Limb (tissue), 2 donors: ENCODE measurements around the gene MAZ.
"Not testable (repeated sequence)": the region's sequence is repeated elsewhere in the genome, so short reads cannot be mapped to it uniquely, and the experiment has no call there.

Experiments
- DNase-seq, 2 donors: peaks; one replicate each; pipeline ENCODE4 v3.0.0-alpha.2; 2016; ENCODE audit errors: extremely low spot score in 2 of 2

The MAZ gene

DNA sequence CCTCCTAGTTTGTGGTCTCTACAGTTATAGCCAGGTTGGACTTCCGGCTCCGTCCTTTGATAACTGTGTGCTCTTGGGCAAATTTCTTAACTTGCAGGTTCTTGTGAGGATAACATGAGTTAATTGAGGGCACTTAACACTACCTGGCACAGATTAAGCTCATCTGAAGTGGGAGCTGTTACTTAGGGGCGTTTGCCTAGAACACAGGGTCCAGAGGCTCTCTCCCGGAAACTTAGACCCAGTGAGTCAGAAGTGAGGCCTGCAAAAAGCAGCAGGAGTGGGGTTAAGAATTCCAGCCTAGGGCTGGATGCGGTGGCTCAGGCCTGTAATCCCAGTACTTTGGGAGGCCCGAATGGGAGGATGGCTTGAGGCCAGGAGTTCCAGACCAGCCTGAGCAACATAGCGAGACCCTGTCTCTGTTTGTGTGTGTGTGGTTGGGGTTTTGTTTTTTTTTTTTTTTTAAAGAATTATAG is 15.3 kb downstream of the MAZ start:
- DNase-seq: no peak

DNA sequence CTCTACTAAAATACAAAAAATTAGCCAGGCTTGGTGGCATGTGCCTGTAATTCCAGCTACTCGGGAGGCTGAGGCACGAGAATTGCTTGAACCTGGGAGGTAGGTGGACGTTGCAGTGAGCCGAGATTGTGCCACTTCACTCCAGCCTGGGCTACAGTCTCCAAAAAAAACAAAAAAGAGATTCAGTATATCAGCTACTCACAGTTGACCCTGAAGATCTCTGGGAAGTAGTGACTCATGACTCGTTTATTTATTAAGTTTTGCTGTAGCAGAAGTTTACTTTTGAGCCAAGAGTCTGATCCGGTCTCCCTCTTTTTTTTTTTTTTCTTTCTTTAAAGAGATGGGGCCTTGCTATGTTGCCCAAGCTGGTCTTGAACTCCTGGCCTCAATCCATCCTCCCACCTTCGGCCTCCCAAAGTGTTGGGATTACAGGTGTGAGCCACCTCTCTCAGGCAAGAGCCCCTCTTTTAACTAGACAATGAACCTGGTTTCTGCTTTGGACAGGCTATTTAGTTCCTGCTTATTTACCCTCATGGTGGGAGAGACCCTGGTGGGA is 18.3 kb downstream of the MAZ start:
- no peak for DNase-seq

GRCh38 chr16:29825145-29826044 is 19.1 kb downstream of the MAZ start:
- peak in 1 of 2 donors; percentile 47 for DNase-seq

GRCh38 chr16:29826342-29826695 is 20.0 kb downstream of the MAZ start:
- DNase-seq: no peak

- DNase-seq: no peak
Observed at GRCh38 chr16:29830774-29831173, 24.4 kb downstream of the MAZ start.

- DNase-seq: no peak
Observed at GRCh38 chr16:29831490-29831889, 25.2 kb downstream of the MAZ start.

DNA sequence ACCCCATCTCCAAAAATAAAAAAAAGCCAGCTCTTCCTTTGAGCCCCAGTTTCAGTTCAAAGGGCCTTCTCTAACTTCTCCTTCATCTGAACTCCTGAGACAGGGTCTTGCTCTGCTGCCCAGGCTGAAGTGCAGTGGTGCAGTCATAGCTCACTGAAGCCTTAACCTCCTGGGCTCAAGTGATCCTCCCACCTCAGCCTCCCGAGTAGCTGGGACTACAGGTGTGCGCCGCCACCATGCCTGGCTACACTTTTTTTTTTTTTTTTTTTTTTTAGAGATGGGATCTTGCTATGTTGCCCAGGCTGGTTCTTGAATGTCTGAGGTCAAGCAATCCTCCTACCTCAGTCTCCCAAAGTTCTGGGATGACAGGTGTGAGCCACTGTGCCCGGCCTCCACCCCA is 26.9 kb downstream of the MAZ start:
- not testable (repeated sequence) for DNase-seq

- no peak for DNase-seq
Observed at GRCh38 chr16:29834079-29834478, 27.8 kb downstream of the MAZ start.

- DNase-seq: no peak
Observed at GRCh38 chr16:29835926-29836325, 29.6 kb downstream of the MAZ start.

DNA sequence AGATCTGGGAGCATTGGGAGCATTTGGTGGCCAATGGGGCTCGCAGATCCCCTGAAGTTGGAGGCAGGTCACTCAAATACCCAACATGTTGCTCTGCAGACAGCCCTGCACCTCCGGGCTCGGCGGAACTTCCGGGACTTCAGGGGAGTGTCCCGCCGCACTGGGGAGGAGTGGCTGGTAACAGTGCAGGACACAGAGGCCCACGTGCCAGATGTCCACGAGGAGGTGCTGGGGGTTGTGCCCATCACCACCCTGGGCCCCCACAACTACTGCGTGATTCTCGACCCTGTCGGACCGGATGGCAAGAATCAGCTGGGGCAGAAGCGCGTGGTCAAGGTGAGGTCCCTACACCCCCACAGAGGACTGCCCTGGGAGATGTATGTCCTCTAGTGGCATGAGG is 30.3 kb downstream of the MAZ start:
- DNase-seq: no peak

DNA sequence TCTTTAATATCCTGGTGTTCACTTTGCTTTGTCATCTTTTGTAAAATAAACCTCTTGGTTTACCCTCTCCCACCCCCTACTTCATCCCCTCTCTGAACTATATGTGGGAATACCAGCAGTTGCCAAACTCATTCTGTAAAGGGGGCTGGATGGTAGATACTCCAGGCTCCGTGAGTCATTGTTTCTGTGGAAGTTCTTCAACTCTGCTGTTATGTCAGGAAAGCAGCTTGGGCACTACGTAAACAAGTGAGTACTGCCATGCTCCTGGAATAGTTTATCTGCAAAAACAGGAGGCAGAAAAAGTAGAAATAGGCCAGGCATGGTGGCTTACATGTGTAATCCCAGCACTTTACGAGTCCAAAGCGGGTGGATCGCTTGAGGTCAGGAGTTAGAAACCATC is 31.5 kb downstream of the MAZ start:
- no peak for DNase-seq

GRCh38 chr16:29839822-29840221 is 33.5 kb downstream of the MAZ start:
- DNase-seq: no peak

DNA sequence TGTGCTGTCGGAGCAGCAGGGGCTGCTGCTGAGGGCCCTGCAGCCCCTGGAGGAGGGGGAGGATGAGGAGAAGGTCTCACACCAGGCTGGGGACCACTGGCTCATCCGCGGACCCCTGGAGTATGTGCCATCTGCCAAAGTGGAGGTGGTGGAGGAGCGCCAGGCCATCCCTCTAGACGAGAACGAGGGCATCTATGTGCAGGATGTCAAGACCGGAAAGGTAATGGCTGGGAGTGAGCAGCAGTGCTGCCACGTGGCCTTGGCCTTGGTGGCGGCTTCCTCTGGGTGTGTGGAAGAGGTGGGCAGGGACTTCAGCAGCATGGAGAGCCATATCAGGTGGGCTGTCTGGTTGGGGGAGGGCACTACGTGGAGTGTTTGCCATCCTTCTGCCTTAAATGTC is 33.9 kb downstream of the MAZ start:
- no peak for DNase-seq

- DNase-seq: no peak
Observed at GRCh38 chr16:29841631-29842030, 35.3 kb downstream of the MAZ start.

DNA sequence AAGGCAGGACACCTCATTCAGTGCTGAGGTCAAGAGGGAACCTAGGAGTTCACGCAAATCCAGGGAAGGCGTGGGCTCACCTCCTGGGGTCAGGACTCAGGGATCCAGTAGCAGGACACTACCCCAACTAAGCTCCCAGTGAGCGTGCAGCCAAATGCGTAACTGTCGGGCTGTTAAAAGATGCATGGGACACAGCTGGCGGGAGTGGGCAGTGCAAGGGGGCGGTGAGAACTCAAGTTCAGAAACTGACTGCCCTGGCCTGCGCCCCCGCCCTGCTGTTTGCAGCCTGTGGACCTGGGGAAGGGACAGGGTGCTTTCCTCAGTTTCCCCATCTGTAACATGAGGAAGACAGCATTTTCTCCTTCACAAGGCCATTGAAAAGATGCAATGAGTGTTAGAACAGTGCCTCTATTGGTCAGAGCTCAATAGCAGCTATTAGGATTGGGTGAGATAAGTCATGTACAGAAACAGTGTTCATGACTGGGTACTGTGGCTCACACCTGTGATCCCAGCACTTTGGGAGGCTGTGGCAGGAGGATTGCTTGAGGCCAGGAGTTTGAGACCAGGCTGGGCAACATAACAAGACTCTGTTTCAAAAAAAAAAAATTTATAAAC is 36.5 kb downstream of the MAZ start:
- no peak for DNase-seq

- DNase-seq: no peak
Observed at GRCh38 chr16:29843931-29844330, 37.6 kb downstream of the MAZ start.

DNA sequence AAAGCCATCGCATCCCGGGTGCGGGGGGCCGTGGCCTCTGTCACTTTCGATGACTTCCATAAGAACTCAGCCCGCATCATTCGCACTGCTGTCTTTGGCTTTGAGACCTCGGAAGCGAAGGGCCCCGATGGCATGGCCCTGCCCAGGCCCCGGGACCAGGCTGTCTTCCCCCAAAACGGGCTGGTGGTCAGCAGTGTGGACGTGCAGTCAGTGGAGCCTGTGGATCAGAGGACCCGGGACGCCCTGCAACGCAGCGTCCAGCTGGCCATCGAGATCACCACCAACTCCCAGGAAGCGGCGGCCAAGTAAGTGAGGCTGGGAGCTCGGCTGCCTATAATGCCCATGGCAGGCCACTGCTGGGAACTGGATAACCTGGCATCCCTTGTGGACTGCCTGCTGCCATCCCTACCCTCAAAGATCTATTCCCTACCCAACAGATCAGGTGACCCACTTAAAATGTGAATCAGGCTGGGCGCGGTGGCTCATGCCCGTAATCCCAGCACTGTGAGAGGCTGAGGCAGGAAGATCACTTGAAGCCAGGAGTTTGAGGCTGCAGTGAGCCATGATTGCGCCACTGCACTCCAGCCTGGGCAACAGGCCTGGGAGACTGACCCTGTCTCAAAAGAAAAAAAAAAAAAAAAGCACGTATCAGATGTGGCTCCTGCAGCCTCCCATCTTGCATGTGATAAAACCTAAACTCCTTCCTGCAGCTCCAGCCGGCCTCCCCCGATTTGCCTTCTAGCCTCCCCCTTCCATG is 38.4 kb downstream of the MAZ start:
- no peak for DNase-seq

GRCh38 chr16:29845656-29846055 is 39.3 kb downstream of the MAZ start:
- DNase-seq: no peak

GRCh38 chr16:29848420-29849297 is 42.3 kb downstream of the MAZ start:
- peak in 1 of 2 donors; percentile 69 for DNase-seq

DNA sequence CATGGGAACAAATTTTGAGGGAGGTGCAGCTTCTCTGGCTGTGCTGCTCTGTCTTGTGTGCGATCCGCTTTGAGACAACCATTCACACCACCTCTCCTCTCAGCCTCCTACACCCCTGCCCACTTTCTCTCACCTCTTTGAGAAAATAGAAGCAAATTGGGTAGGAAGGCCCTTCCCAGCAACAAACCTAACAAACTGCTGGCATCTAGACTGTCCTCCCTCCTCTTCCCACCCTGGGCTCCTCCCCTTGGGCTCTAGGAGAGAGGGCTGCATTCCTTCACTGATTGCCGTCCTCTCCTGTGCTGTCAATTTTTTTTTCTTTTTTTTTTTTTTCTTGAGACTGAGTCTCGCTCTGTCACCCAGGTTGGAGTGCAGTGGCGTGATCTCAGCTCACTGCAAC is 43.2 kb downstream of the MAZ start:
- DNase-seq: no peak

DNA sequence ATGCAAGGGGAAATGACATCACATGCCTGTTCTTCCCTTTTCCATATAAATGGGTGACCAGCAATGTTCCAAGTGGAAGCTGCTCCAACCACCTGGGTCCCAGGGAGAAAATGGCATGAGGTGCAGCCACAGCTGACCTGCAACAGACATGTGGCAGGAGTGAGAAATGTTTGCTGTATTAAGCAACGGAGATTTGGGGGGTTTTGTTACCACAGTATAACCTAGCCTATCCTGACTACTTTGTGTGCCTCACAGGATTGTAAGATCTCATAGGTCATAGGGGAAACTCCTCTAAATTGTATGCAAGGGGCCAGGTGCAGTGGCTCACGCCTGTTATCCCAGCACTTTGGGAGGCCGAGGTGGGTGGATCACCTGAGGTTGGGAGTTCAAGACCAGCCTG is 44.7 kb downstream of the MAZ start:
- DNase-seq: no peak
